K562 (cell line): ENCODE results near the gene IGF2. TPM values are rescaled to one million over a fixed set of nuclear protein-coding genes. Genes with fewer than 3 reads are reported as not detected.

Experiments
- ARID2 ChIP-seq: fragments of 450-650 bp; IDR thresholded peaks from 2 replicates; pipeline ENCODE4 v1.6.1; 2017; ENCODE audit warnings: antibody characterized with exemption, mild to moderate bottlenecking
- CEBPG ChIP-seq, 3 experiments: fragments of 200-800 bp in 1 of 3; sonication (Bioruptor generic) in 1 of 3; sonication (generic) in 1 of 3; formaldehyde crosslinking in 1 of 3; IDR thresholded peaks in 2 of 3; conservative IDR thresholded peaks in 1 of 3; 2 replicates each; pipeline versions ENCODE4 v1.6.1 to v1.8.0; 2016 to 2022; ENCODE audit warnings: missing compliant biosample characterization in 2 of 3, missing genetic modification characterization in 2 of 3, mild to moderate bottlenecking in 1 of 3, missing genetic modification reagents in 1 of 3
- CLOCK ChIP-seq: fragments of 250-450 bp; sonication (Bioruptor Pico); IDR thresholded peaks from 2 replicates; pipeline ENCODE4 v1.4.0; 2020; ENCODE audit warnings: mild to moderate bottlenecking, moderate library complexity, borderline replicate concordance
- CTBP1 ChIP-seq: fragments of 450-650 bp; IDR thresholded peaks from 2 replicates; pipeline ENCODE4 v1.6.1; 2016; ENCODE audit warnings: borderline replicate concordance
- CXXC5 ChIP-seq: fragments of 250-450 bp; sonication (Bioruptor Pico); IDR thresholded peaks from 2 replicates; pipeline ENCODE4 v1.8.0; 2022; ENCODE audit warnings: inconsistent platforms, mild to moderate bottlenecking, moderate library complexity
- DEAF1 ChIP-seq: fragments of 450-650 bp; formaldehyde crosslinking; IDR thresholded peaks from 2 replicates; pipeline ENCODE4 v1.4.0; 2020; ENCODE audit warnings: mild to moderate bottlenecking, moderate library complexity
- KLF6 ChIP-seq: fragments of 250-450 bp; sonication (Bioruptor Pico); IDR thresholded peaks from 2 replicates; pipeline ENCODE4 v1.4.0; 2020; ENCODE audit warnings: mild to moderate bottlenecking, moderate library complexity, borderline replicate concordance
- TFE3 ChIP-seq: fragments of 450-650 bp; formaldehyde crosslinking; IDR thresholded peaks from 2 replicates; pipeline ENCODE4 v1.4.0; 2020; ENCODE audit warnings: mild to moderate bottlenecking, mixed read lengths
- ZNF133 ChIP-seq: fragments of 250-450 bp; sonication (Bioruptor Pico); IDR thresholded peaks from 2 replicates; pipeline ENCODE4 v1.4.0; 2020; ENCODE audit warnings: mild to moderate bottlenecking
- polyA plus RNA-seq, 8 experiments: library from polyadenylated mRNA; depleted of rRNA in 4 of 8; stranded (reverse) in 5 of 8; unstranded in 3 of 8; fragments of >200 nt; fragmentation: Nextera tagmentation in 2 of 8; fragmentation: Illumina TruSeq in 1 of 8; extraction: Ambion mirVana in 2 of 8; extraction: Trizol in 1 of 8; gene quantifications; 2 replicates each; pipeline versions ENCODE4 v1.2.1 to v1.2.3, GENCODE V29; 2011 to 2014; ENCODE audit warnings: inconsistent platforms in 1 of 8, missing spikeins in 1 of 8
- total RNA-seq, 7 experiments: library from RNA; depleted of rRNA in 6 of 7; stranded (reverse); fragments of >200 nt in 6 of 7; fragmentation: Illumina TruSeq in 2 of 7; extraction: Trizol in 2 of 7; gene quantifications; 2 replicates each; pipeline versions ENCODE4 v1.2.1 to v1.2.3, GENCODE V29; 2011 to 2021; ENCODE audit warnings: low replicate concordance in 1 of 7
- TF ChIP-seq, protein P1 (sequence below): fragments of 150-350 bp; IDR thresholded peaks from 2 replicates; pipeline ENCODE4 v1.6.1; 2014; ENCODE audit warnings: low read depth, mild to moderate bottlenecking, low read length, borderline replicate concordance
- TF ChIP-seq, protein P2 (sequence below): sonication (generic); formaldehyde crosslinking; IDR thresholded peaks from 2 replicates; pipeline ENCODE4 v1.8.0; 2023; ENCODE audit warnings: mild to moderate bottlenecking, missing genetic modification reagents

Gene IGF2
- total and polyA plus RNA-seq, 9 of the 15 experiments (the other 6 are each of a cell fraction or from before 2014, with no cell fraction given) = 0.16 TPM; not detected in 8

- TF ChIP-seq CLOCK (no peak), CXXC5 (CRISPR knock-in tag) (0 out of 2 replicates have a peak, but pooled peaks have one; percentile 10), TFE3 (CRISPR knock-in tag) (no peak), ARID2 (no peak), ZNF133 (no peak), CTBP1 (no peak; the same call in none of the 2 replicates), CEBPG (CRISPR knock-in tag; IDR thresholded peaks at IDR 0.05) (no peak), CEBPG (tag; conservative IDR thresholded peaks at IDR 0.05 in 1 of 2, IDR thresholded peaks at IDR 0.05 in 1 of 2) (peak in 1 of 2 experiments; percentile 85; a peak in 3 of 4 replicates), DEAF1 (CRISPR knock-in tag) (peak; percentile 54), KLF6 (no peak)
- TF ChIP-seq, protein P1, sequence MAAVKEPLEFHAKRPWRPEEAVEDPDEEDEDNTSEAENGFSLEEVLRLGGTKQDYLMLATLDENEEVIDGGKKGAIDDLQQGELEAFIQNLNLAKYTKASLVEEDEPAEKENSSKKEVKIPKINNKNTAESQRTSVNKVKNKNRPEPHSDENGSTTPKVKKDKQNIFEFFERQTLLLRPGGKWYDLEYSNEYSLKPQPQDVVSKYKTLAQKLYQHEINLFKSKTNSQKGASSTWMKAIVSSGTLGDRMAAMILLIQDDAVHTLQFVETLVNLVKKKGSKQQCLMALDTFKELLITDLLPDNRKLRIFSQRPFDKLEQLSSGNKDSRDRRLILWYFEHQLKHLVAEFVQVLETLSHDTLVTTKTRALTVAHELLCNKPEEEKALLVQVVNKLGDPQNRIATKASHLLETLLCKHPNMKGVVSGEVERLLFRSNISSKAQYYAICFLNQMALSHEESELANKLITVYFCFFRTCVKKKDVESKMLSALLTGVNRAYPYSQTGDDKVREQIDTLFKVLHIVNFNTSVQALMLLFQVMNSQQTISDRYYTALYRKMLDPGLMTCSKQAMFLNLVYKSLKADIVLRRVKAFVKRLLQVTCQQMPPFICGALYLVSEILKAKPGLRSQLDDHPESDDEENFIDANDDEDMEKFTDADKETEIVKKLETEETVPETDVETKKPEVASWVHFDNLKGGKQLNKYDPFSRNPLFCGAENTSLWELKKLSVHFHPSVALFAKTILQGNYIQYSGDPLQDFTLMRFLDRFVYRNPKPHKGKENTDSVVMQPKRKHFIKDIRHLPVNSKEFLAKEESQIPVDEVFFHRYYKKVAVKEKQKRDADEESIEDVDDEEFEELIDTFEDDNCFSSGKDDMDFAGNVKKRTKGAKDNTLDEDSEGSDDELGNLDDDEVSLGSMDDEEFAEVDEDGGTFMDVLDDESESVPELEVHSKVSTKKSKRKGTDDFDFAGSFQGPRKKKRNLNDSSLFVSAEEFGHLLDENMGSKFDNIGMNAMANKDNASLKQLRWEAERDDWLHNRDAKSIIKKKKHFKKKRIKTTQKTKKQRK = no peak
- TF ChIP-seq, protein P2, sequence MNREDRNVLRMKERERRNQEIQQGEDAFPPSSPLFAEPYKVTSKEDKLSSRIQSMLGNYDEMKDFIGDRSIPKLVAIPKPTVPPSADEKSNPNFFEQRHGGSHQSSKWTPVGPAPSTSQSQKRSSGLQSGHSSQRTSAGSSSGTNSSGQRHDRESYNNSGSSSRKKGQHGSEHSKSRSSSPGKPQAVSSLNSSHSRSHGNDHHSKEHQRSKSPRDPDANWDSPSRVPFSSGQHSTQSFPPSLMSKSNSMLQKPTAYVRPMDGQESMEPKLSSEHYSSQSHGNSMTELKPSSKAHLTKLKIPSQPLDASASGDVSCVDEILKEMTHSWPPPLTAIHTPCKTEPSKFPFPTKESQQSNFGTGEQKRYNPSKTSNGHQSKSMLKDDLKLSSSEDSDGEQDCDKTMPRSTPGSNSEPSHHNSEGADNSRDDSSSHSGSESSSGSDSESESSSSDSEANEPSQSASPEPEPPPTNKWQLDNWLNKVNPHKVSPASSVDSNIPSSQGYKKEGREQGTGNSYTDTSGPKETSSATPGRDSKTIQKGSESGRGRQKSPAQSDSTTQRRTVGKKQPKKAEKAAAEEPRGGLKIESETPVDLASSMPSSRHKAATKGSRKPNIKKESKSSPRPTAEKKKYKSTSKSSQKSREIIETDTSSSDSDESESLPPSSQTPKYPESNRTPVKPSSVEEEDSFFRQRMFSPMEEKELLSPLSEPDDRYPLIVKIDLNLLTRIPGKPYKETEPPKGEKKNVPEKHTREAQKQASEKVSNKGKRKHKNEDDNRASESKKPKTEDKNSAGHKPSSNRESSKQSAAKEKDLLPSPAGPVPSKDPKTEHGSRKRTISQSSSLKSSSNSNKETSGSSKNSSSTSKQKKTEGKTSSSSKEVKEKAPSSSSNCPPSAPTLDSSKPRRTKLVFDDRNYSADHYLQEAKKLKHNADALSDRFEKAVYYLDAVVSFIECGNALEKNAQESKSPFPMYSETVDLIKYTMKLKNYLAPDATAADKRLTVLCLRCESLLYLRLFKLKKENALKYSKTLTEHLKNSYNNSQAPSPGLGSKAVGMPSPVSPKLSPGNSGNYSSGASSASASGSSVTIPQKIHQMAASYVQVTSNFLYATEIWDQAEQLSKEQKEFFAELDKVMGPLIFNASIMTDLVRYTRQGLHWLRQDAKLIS (CRISPR knock-in tag) = no peak
Measured at GRCh38 chr11:2151500-2152257, 12.5 kb upstream of the IGF2 start (continued).
